Peyer's patch (tissue), 4 donors: ENCODE results near the gene EDDM3A. TPM values are rescaled to one million over a fixed set of nuclear protein-coding genes. Genes with fewer than 3 reads are reported as not detected.
"Not testable (repeated sequence)": the region's sequence is repeated elsewhere in the genome, so short reads cannot be mapped to it uniquely, and the experiment has no call there.

ENCODE experiments used
- DNase-seq, 3 donors: peaks; one replicate each; pipeline ENCODE4 v3.0.0-alpha.2; 2017 to 2019
- H3K27ac ChIP-seq, 4 donors: fragments of 200-600 bp; sonication (generic); one replicate each; pipeline ENCODE4 v1.5.1; 2016 to 2019
- H3K27me3 ChIP-seq, 2 donors: fragments of 200-600 bp; sonication (generic); one replicate each; pipeline ENCODE4 v1.5.1; 2019
- H3K36me3 ChIP-seq, 3 donors: fragments of 200-600 bp; sonication (generic); one replicate each; pipeline ENCODE4 v1.5.1; 2016 to 2019
- H3K4me1 ChIP-seq, 4 donors: fragments of 200-600 bp; sonication (generic); one replicate each; pipeline ENCODE4 v1.5.1; 2016 to 2019
- H3K4me3 ChIP-seq, 4 donors: fragments of 200-600 bp; sonication (generic); 1 replicate in 3 of 4; 2 replicates in 1 of 4; pipeline ENCODE4 v1.5.1; 2016 to 2019; ENCODE audit warnings: mild to moderate bottlenecking in 1 of 4
- H3K9me3 ChIP-seq, 4 donors: fragments of 200-600 bp; sonication (generic); one replicate each; pipeline ENCODE4 v1.5.1; 2016 to 2019; ENCODE audit warnings: mild to moderate bottlenecking in 1 of 4
- POLR2A ChIP-seq, 2 donors: fragments of 450-650 bp; IDR thresholded peaks; one replicate each; pipeline ENCODE4 v1.5.1; 2017; ENCODE audit warnings: antibody characterized with exemption in 2 of 2, mild to moderate bottlenecking in 2 of 2, moderate library complexity in 2 of 2
- total RNA-seq, 4 donors: library from RNA; depleted of rRNA; stranded (reverse); fragments of >200 nt; gene quantifications; one replicate each; pipeline ENCODE4 v1.1.0, GENCODE V29; 2016
- TF ChIP-seq, protein P1 (sequence below), 6 experiments: fragments of 450-650 bp in 4 of 6; fragments of 200-600 bp in 2 of 6; sonication (generic) in 1 of 6; IDR thresholded peaks; one replicate each; pipeline ENCODE4 v1.5.1; 2017 to 2019; ENCODE audit warnings: antibody characterized with exemption in 6 of 6, mild to moderate bottlenecking in 3 of 6, moderate library complexity in 1 of 6

EDDM3A gene
- total RNA-seq, 4 donors from 2014 or later = not detected

- peak overlapping the region in 1 of 4 donors; percentile 35 for H3K27ac ChIP-seq
- H3K4me3 ChIP-seq = no peak overlapping the region
- no peak for DNase-seq
- H3K27me3 ChIP-seq = no peaks in the 10 kb centered on the region
- no peak for TF ChIP-seq POLR2A (IDR thresholded peaks at IDR 0.05)
- TF ChIP-seq, protein P1, sequence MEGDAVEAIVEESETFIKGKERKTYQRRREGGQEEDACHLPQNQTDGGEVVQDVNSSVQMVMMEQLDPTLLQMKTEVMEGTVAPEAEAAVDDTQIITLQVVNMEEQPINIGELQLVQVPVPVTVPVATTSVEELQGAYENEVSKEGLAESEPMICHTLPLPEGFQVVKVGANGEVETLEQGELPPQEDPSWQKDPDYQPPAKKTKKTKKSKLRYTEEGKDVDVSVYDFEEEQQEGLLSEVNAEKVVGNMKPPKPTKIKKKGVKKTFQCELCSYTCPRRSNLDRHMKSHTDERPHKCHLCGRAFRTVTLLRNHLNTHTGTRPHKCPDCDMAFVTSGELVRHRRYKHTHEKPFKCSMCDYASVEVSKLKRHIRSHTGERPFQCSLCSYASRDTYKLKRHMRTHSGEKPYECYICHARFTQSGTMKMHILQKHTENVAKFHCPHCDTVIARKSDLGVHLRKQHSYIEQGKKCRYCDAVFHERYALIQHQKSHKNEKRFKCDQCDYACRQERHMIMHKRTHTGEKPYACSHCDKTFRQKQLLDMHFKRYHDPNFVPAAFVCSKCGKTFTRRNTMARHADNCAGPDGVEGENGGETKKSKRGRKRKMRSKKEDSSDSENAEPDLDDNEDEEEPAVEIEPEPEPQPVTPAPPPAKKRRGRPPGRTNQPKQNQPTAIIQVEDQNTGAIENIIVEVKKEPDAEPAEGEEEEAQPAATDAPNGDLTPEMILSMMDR (IDR thresholded peaks at IDR 0.05) = no peak
- H3K9me3 ChIP-seq = no peaks in the 10 kb centered on the region
- H3K4me1 ChIP-seq = peaks cover 0 to 6% (median 0%) of the 10 kb centered on the region in 4 donors
- no peaks in the 10 kb centered on the region for H3K36me3 ChIP-seq
These were observed 22.2 kb upstream of the EDDM3A start for GRCh38 chr14:20723488-20723887.

DNA sequence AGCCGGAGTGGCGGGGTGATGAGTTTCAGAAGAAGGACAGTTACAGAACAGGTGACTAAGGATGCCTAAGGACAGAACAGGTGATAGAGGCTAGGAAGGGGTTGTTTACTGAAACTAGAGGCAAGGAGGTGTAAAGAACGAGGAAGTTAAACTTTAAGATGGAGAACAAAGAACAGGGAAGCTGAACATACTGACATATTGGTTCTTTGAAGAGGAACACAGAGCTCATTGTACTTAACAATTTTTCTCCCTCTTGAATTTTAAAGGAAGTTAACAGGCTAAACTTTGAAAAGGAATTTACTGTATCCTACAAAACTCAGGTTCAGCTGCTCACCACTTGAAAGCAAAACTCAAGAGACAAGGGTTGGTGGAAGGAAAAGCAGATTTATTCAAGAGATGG is 19.6 kb upstream of the EDDM3A start:
- H3K4me3 ChIP-seq, H3K27me3 ChIP-seq, H3K36me3 ChIP-seq, DNase-seq, H3K4me1 ChIP-seq, H3K9me3 ChIP-seq: not testable (repeated sequence)
- peak overlapping the region in 1 of 4 donors; percentile 47 for H3K27ac ChIP-seq

- H3K27ac ChIP-seq = peak overlapping the region in 1 of 4 donors; percentile 47
- no peaks in the 10 kb centered on the region for H3K27me3 ChIP-seq
- no peak for DNase-seq
These were observed 19.2 kb upstream of the EDDM3A start for GRCh38 chr14:20726531-20726930.

GRCh38 chr14:20730891-20731290 is 14.8 kb upstream of the EDDM3A start:
- Histone ChIP-seq H3K36me3 (no peaks in the 10 kb centered on the region), H3K4me3 (no peak overlapping the region), H3K27ac (no peak overlapping the region), H3K4me1 (no peaks in the 10 kb centered on the region), H3K27me3 (no peaks in the 10 kb centered on the region), H3K9me3 (no peaks in the 10 kb centered on the region)
- TF ChIP-seq POLR2A (IDR thresholded peaks at IDR 0.05) = no peak
- TF ChIP-seq, protein P1 (IDR thresholded peaks at IDR 0.05) = no peak
- no peak for DNase-seq

More at GRCh38 chr14:20726531-20726930, 19.2 kb upstream of the EDDM3A start:
- no peaks in the 10 kb centered on the region for H3K4me1 ChIP-seq
- no peaks in the 10 kb centered on the region for H3K9me3 ChIP-seq
- H3K4me3 ChIP-seq = no peak overlapping the region
- no peak for TF ChIP-seq POLR2A (IDR thresholded peaks at IDR 0.05)
- TF ChIP-seq, protein P1 (IDR thresholded peaks at IDR 0.05) = no peak
- H3K36me3 ChIP-seq = no peaks in the 10 kb centered on the region

- no peak overlapping the region for H3K27ac ChIP-seq
- H3K36me3 ChIP-seq = no peaks in the 10 kb centered on the region
- DNase-seq = no peak
- H3K27me3 ChIP-seq = no peaks in the 10 kb centered on the region
- TF ChIP-seq POLR2A (IDR thresholded peaks at IDR 0.05) = no peak
- TF ChIP-seq, protein P1 (IDR thresholded peaks at IDR 0.05) = no peak
- no peaks in the 10 kb centered on the region for H3K4me1 ChIP-seq
- H3K9me3 ChIP-seq = no peaks in the 10 kb centered on the region
- H3K4me3 ChIP-seq = no peak overlapping the region
These were observed 13.2 kb upstream of the EDDM3A start for GRCh38 chr14:20732477-20732876.

- H3K9me3 ChIP-seq = no peaks in the 10 kb centered on the region
- no peaks in the 10 kb centered on the region for H3K4me1 ChIP-seq
- H3K27ac ChIP-seq = peak overlapping the region in 1 of 4 donors; percentile 39
- DNase-seq = no peak
- H3K36me3 ChIP-seq = no peaks in the 10 kb centered on the region
- H3K4me3 ChIP-seq = no peak overlapping the region
- TF ChIP-seq, protein P1 (IDR thresholded peaks at IDR 0.05) = no peak
- no peak for TF ChIP-seq POLR2A (IDR thresholded peaks at IDR 0.05)
- H3K27me3 ChIP-seq = no peaks in the 10 kb centered on the region
These were observed 12.6 kb upstream of the EDDM3A start for GRCh38 chr14:20732979-20733635.
